Measurements from ENCODE around the gene G0S2.
"Not testable (repeated sequence)": the region's sequence is repeated elsewhere in the genome, so short reads cannot be mapped to it uniquely, and the experiment has no call there.

DNA sequence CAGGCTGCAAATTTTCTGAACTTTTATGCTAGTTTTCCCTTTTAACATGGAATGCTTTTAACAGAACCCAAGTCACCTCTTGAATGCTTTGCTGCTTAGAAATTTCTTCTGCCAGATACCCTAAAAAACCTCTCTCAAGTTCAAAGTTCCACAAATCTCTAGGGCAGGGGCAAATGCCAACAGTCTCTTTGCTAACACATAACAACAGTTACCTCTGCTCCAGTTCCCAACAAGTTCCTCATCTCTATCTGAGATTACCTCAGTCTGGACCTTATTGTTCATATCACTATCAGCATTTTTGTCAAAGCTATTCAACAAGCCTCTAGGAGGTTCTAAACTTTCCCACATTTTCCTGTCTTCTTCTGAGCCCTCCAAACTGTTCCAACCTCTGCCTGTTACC lies 25.5 kb downstream of the G0S2 start:
- TF ChIP-seq, protein P1, sequence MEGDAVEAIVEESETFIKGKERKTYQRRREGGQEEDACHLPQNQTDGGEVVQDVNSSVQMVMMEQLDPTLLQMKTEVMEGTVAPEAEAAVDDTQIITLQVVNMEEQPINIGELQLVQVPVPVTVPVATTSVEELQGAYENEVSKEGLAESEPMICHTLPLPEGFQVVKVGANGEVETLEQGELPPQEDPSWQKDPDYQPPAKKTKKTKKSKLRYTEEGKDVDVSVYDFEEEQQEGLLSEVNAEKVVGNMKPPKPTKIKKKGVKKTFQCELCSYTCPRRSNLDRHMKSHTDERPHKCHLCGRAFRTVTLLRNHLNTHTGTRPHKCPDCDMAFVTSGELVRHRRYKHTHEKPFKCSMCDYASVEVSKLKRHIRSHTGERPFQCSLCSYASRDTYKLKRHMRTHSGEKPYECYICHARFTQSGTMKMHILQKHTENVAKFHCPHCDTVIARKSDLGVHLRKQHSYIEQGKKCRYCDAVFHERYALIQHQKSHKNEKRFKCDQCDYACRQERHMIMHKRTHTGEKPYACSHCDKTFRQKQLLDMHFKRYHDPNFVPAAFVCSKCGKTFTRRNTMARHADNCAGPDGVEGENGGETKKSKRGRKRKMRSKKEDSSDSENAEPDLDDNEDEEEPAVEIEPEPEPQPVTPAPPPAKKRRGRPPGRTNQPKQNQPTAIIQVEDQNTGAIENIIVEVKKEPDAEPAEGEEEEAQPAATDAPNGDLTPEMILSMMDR (IDR thresholded peaks at IDR 0.05), result not testable (repeated sequence)
- TF ChIP-seq POLR2A (IDR thresholded peaks at IDR 0.05), result not testable (repeated sequence)

All from gastroesophageal sphincter (tissue), 3 donors.